ENCODE results near the gene MTARC2.

DNA sequence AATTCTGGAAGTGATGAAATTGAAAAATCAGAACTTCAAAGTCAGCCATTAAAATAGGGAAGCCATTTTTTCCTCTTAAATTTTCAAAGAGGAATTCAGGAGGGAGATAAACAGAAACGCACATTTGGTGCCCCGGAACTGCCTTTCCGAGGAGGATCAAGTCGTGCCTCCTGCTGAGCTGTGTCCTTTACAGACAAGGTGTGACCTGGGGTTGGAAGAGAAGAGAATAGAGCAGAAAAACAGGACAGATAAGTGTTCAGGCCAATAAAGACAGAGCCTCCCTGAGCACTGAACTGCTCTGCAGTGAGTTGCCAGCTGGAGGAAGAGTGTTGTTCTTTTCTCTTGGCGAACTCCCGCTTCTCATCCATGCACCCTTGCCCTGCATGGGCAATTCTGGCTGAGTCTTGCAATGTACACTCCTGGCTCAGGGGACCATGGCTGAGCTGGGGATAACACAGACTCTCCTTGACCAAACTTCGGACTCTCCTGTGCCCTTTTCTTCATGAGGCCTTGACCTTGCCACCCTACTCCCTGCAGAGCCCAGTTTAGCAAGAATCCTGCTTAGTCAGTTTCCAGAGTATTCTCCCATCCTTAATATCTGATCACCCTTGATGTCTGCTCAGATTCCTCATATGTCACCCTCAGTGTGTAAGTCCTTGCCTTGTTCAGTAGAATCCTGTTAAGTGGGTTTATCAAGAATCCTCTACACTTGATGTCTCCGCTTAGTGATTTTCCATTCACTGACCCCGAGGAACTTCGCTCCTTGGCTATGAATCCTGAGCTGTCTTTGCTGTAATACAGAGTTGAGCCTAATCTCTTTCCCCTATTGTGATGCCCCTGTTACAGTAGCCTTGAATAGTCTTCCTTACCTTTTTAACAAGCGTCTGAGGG is 37.3 kb downstream of the MTARC2 start:
- TF ChIP-seq, protein P1, sequence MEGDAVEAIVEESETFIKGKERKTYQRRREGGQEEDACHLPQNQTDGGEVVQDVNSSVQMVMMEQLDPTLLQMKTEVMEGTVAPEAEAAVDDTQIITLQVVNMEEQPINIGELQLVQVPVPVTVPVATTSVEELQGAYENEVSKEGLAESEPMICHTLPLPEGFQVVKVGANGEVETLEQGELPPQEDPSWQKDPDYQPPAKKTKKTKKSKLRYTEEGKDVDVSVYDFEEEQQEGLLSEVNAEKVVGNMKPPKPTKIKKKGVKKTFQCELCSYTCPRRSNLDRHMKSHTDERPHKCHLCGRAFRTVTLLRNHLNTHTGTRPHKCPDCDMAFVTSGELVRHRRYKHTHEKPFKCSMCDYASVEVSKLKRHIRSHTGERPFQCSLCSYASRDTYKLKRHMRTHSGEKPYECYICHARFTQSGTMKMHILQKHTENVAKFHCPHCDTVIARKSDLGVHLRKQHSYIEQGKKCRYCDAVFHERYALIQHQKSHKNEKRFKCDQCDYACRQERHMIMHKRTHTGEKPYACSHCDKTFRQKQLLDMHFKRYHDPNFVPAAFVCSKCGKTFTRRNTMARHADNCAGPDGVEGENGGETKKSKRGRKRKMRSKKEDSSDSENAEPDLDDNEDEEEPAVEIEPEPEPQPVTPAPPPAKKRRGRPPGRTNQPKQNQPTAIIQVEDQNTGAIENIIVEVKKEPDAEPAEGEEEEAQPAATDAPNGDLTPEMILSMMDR (optimal IDR thresholded peaks at IDR 0.05 in 1 of 3, IDR thresholded peaks at IDR 0.05 in 1 of 3, conservative IDR thresholded peaks at IDR 0.05 in 1 of 3; ENCODE audit: extremely low read depth in 1 of 3, insufficient read depth in 2 of 3, low read length in 3 of 3): no peak
- no peak for TF ChIP-seq EZH2 (IDR thresholded peaks at IDR 0.05; ENCODE audit: low read length)

Measured in keratinocyte (primary cell).